ENCODE measurements around the gene FBN2.

Gene FBN2

DNA sequence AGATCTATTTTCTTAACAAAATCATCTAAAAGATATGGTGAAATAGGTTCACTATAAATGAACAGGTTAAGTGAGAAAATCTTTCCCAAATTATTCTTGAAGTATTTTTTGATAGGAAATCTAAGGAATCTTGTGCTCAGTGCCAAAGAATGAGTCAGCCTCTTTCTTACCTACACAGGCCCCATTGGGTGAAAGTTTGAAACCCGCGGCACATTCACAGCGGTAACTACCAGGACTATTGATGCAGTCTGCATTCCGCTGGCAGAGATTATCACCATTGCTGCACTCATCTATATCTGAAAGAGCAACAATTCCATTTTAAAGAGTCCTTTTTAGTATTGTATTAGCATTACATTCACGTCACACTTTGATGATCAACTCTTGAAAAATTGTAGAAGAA lies 232.7 kb downstream of the FBN2 start:
- DNase-seq (ENCODE audit: low read depth in 2 of 2), result no peak

DNA sequence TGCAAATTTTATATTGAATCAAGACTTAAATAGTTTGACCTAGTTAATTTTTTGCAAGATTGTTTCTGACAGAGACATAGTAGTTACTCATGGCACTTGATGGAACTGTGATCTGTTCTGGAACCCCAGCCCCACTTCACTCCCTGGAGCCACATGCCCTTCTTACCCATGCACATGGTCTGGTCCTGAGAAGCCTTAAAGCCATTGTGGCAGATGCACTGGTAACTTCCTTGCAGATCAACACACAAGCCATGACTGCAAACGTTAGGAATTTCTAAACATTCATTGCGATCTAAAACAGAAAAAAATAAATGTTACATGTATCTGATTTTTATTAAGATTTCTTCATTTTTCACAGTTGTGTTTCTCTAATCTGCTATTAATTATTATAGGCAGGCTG lies 233.3 kb downstream of the FBN2 start:
- no peak for DNase-seq (ENCODE audit: low read depth in 2 of 2)

DNA sequence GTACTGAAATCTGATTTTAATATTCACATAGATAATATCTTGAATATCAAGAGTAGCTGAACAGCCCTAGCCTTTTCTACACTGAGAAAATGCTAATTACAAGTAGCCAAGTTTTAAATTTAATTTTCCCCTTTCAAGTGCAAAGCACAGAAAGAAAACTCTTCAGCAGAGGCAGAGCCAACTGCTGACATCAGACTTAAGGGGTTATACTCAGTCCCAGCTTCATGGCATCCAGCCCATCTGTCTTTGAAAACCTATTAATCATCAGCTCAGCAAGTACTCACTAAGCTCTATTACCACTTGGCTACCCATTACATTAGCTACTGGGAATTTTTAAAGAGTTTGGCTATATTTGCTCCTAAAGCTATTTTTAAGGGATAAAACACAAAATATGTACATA lies 234.0 kb downstream of the FBN2 start:
- DNase-seq (ENCODE audit: low read depth in 2 of 2), result no peak

DNA sequence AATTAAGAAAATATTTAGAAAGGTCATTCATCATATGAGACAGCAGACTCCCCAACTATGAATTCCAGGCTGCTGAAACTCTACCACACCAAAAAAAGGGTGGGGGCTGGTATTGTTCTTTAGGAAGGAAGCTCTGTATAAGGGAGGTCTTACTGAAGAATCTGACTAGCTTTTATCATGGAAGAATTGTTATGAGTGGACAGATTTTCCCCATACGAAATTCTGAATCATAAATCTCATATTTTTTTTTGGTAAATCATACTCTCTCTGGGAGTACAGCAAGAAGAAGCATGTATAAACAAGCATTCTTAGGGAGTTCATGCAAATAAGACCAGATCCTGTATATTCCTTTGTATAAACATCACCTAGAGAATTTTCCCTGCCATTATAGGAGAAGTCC lies 234.5 kb downstream of the FBN2 start:
- DNase-seq (ENCODE audit: low read depth in 2 of 2), result no peak

DNA sequence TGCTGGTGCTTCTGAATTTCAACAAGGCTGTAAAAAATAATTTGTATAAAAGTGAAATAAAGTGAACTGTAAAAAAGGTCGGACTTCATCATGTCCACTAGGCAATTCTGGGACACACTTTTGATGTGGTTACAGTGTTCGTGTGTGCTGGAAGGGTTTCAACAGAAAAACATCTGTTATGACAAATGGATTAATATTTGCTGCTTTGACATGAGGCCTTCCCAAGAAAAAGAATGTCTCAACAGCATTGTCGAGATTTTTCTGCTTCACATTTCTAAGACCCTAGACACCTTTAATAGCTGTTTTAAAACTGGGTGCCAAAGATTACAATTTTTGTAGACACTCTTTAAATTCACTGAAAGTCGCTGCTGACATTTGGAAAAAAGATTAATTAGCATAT lies 237.9 kb downstream of the FBN2 start:
- no peak for DNase-seq (ENCODE audit: low read depth in 2 of 2)

DNA sequence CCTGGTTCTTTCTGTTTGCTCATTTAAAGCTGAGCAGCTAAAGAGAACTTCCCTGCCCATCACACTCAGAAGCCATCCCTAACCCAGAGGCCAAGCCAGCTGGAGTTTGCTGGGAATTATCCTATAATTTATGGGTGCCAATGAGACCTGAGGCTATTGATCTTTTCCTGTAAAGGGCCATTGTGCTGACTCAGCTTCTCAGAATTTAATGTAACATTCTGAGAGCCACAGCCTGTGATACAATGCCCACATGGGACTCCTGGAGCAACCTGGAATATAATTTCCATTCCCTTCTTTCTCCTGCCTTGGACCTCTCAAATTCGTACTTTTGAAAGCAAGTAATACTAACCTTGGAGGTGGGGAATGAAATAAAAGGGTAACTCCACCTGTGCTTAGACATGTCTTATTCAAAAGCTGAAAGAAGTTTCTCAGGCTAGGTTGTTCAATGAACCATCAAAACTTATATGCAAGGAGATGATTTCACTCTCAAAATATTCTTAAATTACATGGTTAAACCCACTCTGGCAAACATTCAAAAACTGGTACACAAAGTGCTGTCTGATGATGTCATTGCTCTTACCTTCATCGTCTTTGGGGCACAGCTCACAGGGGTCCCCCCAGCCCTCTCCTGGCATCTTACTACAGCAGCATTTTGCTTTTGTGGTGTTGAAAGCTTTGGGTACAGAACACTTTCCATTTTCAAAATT lies 247.7 kb downstream of the FBN2 start:
- DNase-seq (ENCODE audit: low read depth in 2 of 2), result no peak

DNA sequence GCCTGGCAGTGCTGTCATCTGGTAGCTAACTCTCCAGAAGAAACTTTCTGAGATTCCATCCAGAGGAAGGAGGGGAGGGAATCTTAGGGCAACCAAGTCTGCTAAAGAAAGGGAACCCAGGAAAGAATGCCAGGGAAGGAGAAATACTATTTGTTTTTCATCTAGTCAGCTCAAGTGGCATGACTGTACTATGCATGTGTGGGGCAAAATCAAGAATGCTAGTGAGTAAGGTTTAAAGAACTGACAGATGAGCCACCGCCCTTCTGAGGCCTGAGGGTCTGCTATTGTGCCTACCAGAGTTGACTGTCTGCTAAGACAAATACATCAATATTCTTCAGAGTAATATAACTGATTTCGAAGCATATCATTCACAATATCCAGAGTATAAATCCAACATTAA lies 250.3 kb downstream of the FBN2 start:
- no peak for DNase-seq (ENCODE audit: low read depth in 2 of 2)

DNA sequence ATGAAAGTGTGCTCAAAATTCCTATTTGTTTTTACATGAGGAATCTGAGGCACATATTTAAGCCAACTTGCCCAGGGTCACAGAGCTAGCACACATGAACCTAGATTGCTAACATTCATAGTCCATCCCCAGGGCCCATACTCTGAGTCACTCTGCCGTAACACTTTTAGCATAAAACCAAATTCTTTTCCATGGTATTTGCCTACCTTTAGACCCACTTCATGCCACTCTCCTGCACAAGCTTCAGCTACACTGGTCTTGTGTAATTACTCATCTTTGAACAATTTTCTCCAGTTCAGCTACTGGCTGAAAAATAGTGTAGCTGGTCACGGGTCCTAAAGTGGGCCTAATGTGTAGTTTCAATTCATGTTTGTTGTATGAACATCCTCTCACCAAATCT lies 253.8 kb downstream of the FBN2 start:
- no peak for DNase-seq (ENCODE audit: low read depth in 2 of 2)

DNA sequence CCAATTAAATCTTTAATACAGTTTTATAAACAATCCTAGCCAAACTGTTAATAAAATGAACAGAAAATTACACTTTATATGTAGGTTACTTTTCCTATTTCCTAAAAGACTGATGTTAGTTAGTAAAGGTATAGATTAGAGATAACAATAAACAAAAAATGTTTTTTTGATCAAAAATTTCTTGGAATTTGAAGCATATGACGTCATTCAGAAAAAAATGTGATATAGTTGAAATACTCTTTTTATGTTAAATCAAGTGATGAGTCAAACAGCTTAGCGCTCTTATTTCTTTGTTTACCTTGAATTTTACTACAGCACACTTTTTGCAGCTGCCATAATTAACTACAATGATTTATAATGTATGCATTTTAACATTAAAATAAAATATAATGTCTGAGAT lies 258.7 kb downstream of the FBN2 start:
- DNase-seq (ENCODE audit: low read depth in 2 of 2), result no peak

DNA sequence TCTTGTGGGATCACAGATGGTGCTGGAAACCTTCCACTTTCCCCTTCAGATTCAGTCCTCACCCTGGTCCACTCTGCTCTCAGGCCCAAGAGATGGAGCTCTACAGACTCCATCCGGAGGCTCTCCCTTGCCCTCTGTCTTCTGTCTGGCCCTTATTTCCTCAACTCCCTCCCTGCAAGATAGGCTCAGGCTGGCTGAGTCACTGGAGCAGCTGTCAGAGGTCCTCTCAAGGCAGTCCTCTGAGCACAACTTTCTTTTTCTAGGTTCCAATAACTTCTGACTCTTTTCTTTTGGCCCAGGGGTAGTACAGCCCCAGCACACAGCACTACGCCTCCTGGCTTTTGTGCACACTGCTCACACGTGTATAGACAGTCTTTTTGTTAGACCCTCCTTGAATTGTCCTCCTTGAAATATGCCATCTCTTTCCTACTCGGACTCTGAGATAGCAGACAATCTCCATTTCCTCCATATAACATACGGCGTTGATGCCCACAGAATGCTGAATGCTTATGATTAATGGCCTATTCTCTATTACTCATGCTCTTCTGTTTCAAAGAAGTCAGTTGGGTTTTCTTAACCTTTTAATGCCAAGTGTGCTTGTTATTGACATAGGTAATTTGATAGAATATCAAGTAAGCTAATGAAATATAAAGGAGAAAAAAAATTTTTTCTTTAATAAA lies 261.4 kb downstream of the FBN2 start:
- DNase-seq (ENCODE audit: low read depth in 2 of 2), result no peak

DNA sequence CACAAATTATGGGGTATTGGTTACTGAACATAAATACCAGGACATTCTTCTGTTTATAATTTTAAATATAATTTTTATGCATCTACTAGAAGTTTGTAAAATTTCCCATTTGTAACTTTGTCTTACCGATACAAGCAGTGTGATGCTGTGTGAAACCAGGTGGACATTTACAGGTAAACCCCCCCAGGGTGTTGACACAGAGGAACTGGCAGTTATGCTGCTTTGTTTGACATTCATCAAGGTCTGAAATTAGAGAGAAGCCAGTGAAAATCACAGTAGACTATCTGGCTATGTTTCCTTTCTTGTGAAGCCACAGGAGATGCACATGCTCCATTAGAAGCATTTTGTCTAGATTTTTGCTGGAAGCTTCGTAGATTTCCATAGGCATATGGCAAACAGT lies 263.6 kb downstream of the FBN2 start:
- no peak for DNase-seq (ENCODE audit: low read depth in 2 of 2)

DNA sequence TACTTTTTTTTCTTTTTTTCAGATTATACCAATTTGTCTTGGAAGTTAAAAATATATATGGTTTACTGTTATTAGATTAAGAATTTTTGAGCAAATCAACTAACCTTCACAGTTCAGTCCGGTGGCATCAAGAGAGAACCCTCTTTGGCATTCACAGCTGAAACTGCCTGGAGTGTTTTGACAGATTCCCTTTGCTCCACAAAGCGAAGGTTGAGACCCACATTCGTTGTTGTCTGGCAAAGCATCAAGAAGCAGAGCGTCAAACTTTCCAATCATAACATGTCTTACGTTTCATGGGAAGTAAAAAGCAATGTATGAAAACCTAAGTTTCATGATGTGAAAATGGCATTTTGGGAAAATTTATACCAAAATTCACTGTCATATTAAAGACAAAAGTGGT lies 264.3 kb downstream of the FBN2 start:
- DNase-seq (ENCODE audit: low read depth in 2 of 2), result no peak

DNA sequence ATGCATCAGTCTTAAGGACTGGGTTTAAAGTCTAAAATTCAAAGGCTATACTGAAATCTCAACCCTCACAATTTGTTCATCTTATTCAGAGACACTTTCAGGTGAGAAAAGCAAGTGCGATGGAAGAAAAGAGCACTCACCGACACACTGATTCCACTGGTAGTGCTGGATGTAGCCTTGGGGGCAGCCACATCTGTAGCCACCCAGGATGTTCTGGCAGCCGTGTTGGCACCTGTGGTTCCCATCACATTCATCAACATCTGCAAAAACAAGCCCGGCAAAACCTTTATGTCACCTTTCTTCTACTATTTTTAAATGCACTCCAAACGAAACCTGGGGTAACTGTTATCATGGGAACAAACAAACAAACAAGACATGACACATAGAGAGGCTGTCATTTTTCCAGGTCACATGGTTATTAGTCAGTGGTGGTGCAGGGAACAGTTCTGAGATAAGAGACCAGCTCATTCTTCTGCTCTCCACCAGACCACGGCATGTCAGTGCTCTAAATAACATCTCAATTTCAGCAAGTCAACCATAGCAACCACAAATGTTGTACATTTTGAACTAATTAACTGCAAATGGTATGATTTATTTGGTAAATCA lies 266.1 kb downstream of the FBN2 start:
- DNase-seq (ENCODE audit: low read depth in 2 of 2), result no peak

DNA sequence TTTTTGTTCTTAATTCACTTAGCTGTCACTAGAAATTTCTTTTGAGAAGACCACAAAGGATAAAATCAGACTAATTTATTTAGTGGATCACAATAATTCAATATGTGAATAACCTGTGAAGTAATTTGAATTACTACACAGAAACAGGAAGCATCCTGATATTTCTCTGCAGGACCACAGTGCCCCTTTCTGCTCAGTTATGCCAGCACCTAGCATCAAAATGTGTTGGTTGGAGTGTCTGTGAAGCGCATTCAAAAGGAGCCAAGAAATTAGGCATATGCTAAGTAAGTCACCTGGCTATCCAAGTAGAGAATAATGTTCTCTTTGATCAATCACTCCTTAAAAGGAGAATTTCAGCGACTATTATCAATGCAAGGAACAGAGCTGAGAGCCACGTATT lies 267.0 kb downstream of the FBN2 start:
- DNase-seq (ENCODE audit: low read depth in 2 of 2), result no peak

DNA sequence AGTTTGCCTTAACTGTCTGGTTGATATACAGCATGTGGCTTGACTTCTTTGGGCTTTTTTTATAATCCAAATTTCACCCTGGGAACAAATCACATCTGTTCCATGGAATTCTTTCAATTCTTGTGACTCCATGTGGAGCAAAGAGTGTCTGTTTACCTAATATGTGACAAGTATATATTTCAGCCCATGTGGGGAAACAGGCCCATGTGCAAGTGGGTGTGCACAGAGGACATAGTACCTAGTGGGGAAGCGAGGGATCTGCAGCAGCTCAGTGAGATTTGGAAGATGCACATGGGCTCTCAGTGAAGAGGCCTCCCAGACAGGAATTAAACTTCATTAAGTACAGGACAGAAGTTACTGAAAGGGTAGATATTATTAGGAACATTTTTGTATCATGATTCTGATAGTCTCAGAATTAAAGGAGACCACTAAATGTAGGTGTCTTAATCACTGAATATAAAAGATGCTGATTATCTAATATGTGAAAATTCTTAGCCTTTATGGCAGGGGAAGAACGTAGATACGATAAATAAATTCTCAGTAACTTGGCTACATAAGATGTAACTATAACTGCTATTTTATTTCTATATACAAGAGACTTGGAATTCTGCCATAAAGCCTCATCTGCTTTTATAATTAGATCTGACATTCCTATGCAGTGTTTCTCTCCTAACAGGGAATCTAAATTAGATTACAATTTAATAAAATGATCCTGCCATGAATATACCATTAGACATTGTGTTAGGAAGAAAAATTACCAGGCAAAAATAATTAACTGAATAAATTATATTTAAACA lies 273.3 kb downstream of the FBN2 start:
- no peak for DNase-seq (ENCODE audit: low read depth in 2 of 2)

DNA sequence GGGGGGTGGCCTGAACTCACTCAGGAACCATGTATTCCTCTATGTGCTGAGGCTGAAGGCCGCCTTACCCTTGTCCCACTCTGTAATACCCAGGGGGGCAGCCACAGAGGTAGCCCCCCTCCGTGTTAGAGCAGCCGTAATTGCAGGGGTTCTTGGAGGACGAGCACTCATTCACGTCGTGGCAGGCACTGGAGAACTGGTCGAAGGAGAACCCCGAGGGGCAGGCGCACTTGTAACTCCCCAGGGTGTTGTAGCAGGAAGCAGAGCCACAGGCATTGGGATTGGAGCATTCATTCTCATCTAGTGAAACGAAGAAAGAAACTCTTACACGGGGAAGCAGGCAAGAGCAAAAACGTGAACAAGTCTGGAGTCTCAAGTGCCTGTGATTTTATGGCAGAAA lies 274.7 kb downstream of the FBN2 start:
- no peak for DNase-seq (ENCODE audit: low read depth in 2 of 2)

DNA sequence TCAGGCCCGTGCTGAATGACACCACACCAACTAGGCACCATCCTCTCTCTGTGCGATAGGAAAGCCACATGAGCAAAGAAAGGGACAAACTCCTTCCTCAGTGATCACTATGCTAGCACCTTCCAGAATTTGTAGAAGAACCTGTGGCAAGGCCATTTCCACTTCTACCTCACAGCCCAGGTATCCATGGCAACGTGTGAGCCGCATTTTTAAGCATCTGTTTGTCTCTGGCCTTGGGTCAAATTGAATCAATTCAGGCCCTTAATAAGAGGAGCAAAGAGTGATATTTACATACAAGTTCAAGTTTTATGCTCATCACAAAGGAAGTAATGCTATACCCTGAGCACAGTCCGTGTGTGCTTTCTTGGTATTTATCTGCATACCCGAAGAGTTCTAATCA lies 275.1 kb downstream of the FBN2 start:
- no peak for DNase-seq (ENCODE audit: low read depth in 2 of 2)

DNA sequence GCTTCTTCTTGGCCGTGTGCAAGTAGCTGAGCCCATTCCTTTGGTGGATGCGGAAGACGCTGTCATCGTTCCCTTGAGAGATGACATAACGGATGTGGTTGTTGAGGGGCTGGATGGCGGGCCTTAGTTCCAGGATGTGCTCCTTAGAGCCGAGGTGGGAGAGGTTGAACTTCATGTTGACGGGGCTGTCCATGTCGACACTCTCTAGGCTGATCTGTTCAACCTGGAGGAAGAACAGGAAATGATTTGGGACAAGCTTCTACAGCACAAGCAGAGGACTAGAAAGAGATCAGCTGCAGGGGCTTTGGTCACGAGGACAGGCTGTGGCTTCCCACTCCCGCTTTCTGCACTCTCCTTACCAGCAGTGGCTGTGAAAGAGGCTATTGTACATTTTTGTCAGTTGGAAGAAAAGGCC lies 278.4 kb downstream of the FBN2 start:
- DNase-seq (ENCODE audit: low read depth in 2 of 2), result no peak

DNA sequence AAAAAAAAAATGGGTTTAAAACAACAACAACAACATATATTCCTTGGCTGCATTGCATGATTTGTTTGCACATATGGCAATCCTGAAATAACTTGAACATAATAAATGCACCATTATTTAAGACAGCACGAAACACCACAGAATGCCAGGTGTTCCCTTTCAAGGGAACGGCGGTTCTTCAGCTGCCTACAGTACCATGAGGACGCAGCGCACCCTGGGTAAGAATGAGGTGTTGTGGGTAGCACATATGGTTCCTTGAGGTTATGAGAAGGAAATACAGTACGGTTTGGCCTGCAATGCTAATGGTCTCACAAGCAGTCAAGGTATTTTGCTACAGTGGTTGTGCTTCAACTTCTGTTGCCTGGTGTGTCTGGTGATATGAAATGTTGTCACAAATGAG lies 279.7 kb downstream of the FBN2 start:
- no peak for DNase-seq (ENCODE audit: low read depth in 2 of 2)

DNA sequence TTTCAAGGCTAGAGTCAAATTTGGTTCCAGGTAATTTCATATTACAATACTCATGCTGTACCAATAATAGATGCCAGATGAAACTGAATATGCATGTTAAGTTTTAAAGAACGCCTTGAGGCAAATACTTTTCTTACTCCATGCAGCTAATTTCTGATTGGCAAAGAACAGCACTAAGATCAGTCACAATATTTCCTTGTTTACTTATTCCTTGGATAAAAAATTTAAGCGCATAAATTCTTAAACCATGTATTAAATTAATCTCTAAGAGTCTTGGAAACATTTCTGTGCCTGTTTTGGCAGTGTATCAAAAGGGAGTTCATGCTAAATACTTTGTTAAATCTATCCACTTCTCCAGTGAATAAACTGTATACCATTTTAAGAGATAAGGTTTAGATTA lies 281.0 kb downstream of the FBN2 start:
- DNase-seq (ENCODE audit: low read depth in 2 of 2), result no peak

DNA sequence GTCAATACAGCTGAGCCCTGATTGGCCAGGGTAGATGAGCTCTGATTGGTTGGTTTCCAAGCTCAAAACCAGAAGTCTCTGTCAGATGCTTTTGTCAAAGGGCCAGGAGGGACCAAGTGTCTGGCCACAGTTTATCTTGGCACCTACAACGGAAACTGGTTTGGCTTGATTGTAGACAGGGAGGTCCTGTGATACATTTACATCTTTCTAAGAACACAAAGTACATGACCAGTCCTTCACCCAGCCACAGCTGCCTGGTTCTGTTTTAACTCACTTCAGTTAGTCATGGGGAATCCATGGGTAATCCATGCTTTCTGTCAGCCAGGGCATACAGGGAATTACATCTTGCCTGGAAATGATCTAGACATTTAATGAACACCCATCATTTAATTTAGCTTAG lies 283.3 kb downstream of the FBN2 start:
- DNase-seq (ENCODE audit: low read depth in 2 of 2), result no peak

DNA sequence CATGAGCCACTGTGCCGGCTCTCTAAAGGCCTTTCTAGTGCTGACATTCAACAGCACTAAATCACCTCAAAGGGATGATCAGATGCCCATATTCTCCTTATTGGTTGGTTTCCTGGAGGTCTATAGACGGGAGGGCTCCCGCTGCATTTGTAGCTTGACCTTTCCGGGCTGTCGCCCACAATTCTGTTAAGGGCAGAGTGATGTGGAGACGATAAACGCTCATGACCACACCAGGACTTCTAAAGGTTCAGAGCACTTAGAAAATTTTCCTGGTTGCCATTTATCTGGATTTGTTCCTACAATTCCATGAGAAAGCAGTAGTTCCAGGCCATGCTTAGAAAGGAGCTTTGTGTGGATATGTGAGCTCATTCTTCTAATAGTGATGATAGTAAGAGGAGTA lies 284.2 kb downstream of the FBN2 start:
- no peak for DNase-seq (ENCODE audit: low read depth in 2 of 2)

DNA sequence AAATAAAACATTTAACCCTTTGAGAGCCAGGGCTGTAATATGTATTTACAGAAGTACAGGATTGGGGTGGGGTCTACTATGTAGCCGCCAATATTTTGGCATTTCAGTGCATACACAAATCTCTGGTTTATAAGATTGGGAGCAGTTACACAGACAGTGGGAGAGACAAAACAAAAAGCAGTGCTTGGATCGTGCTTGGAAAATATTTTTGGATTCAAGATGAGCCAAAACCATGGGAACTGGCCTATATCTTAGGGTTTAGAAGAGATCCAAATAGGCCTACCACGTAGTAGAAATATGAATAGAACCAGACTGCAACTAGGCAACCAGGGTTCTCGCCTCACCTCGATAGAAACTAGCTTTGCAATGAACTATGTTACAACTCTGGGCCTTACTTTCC lies 284.9 kb downstream of the FBN2 start:
- DNase-seq (ENCODE audit: low read depth in 2 of 2), result no peak
